ENCODE results near the gene RABGAP1.

- TF ChIP-seq, protein P1, sequence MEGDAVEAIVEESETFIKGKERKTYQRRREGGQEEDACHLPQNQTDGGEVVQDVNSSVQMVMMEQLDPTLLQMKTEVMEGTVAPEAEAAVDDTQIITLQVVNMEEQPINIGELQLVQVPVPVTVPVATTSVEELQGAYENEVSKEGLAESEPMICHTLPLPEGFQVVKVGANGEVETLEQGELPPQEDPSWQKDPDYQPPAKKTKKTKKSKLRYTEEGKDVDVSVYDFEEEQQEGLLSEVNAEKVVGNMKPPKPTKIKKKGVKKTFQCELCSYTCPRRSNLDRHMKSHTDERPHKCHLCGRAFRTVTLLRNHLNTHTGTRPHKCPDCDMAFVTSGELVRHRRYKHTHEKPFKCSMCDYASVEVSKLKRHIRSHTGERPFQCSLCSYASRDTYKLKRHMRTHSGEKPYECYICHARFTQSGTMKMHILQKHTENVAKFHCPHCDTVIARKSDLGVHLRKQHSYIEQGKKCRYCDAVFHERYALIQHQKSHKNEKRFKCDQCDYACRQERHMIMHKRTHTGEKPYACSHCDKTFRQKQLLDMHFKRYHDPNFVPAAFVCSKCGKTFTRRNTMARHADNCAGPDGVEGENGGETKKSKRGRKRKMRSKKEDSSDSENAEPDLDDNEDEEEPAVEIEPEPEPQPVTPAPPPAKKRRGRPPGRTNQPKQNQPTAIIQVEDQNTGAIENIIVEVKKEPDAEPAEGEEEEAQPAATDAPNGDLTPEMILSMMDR (conservative IDR thresholded peaks at IDR 0.05) = no peak
- TF ChIP-seq EZH2 (IDR thresholded peaks at IDR 0.05; ENCODE audit: low read depth) = no peak
Observed at GRCh38 chr9:123000371-123001068, 59.7 kb downstream of the RABGAP1 start.
